SK-N-SH treated with all-trans-retinoic acid at 6 μM for 48 hours (cell line): ENCODE measurements around the gene WSCD2.

Experiments
- ATAC-seq: fragments of 200-7000 bp; cut with Tn5 transposase; 3 replicates; pipeline ENCODE4 v1.9.1; 2020; ENCODE audit warnings: mild to moderate bottlenecking, moderate library complexity
- ARNTL ChIP-seq: fragments of 450-650 bp; formaldehyde crosslinking; IDR thresholded peaks from 2 replicates; pipeline ENCODE4 v1.5.0; 2020; ENCODE audit warnings: low read depth, mild to moderate bottlenecking, moderate library complexity, borderline replicate concordance
- BACH2 ChIP-seq: fragments of 250-450 bp; sonication (Bioruptor Pico); IDR thresholded peaks from 2 replicates; pipeline ENCODE4 v1.9.0; 2021; ENCODE audit warnings: mild to moderate bottlenecking, borderline replicate concordance
- CREB5 ChIP-seq: fragments of 250-450 bp; sonication (Bioruptor Pico); IDR thresholded peaks from 2 replicates; pipeline ENCODE4 v1.5.1; 2020; ENCODE audit warnings: low read depth, mild to moderate bottlenecking, moderate library complexity
- CSDC2 ChIP-seq: fragments of 250-450 bp; sonication (Bioruptor Pico); IDR thresholded peaks from 2 replicates; pipeline ENCODE4 v1.5.0; 2020; ENCODE audit warnings: mild to moderate bottlenecking, moderate library complexity
- CSRNP3 ChIP-seq: fragments of 250-450 bp; sonication (Bioruptor Pico); IDR thresholded peaks from 2 replicates; pipeline ENCODE4 v1.5.1; 2021; ENCODE audit warnings: mild to moderate bottlenecking, moderate library complexity
- ESRRG ChIP-seq: fragments of 250-450 bp; sonication (Bioruptor Pico); IDR thresholded peaks from 2 replicates; pipeline ENCODE4 v1.6.1; 2021; ENCODE audit warnings: mild to moderate bottlenecking
- GLIS3 ChIP-seq: fragments of 250-450 bp; sonication (Bioruptor Pico); IDR thresholded peaks from 2 replicates; pipeline ENCODE4 v1.5.0; 2020; ENCODE audit warnings: mild to moderate bottlenecking, moderate library complexity
- ISL1 ChIP-seq: fragments of 250-450 bp; sonication (Bioruptor Pico); IDR thresholded peaks from 2 replicates; pipeline ENCODE4 v2.1.2; 2022; ENCODE audit warnings: mild to moderate bottlenecking, moderate library complexity
- OSR1 ChIP-seq: fragments of 250-450 bp; sonication (Bioruptor Pico); IDR thresholded peaks from 2 replicates; pipeline ENCODE4 v1.8.0; 2022; ENCODE audit warnings: moderate library complexity, mild to moderate bottlenecking, inconsistent platforms
- PATZ1 ChIP-seq: fragments of 250-450 bp; sonication (Bioruptor Pico); IDR thresholded peaks from 2 replicates; pipeline ENCODE4 v1.8.0; 2020; ENCODE audit warnings: mild to moderate bottlenecking, moderate library complexity, borderline replicate concordance
- POU6F1 ChIP-seq: fragments of 250-450 bp; sonication (Bioruptor Pico); IDR thresholded peaks from 2 replicates; pipeline ENCODE4 v1.8.0; 2021; ENCODE audit warnings: low read depth, mild to moderate bottlenecking, moderate library complexity, borderline replicate concordance
- PPARA ChIP-seq: fragments of 250-450 bp; sonication (Bioruptor Pico); IDR thresholded peaks from 2 replicates; pipeline ENCODE4 v1.5.0; 2020; ENCODE audit warnings: mild to moderate bottlenecking, borderline replicate concordance
- RARB ChIP-seq: fragments of 250-450 bp; sonication (Bioruptor Pico); IDR thresholded peaks from 2 replicates; pipeline ENCODE4 v1.8.0; 2021; ENCODE audit warnings: mild to moderate bottlenecking, moderate library complexity
- SNAI2 ChIP-seq: fragments of 250-450 bp; sonication (Bioruptor Pico); IDR thresholded peaks from 2 replicates; pipeline ENCODE4 v1.5.0; 2020; ENCODE audit warnings: mild to moderate bottlenecking, moderate library complexity
- TCF4 ChIP-seq: fragments of 250-450 bp; sonication (Bioruptor Pico); IDR thresholded peaks from 2 replicates; pipeline ENCODE4 v1.8.0; 2021; ENCODE audit warnings: mild to moderate bottlenecking, moderate library complexity, borderline replicate concordance
- TOX ChIP-seq: fragments of 250-450 bp; sonication (Bioruptor Pico); IDR thresholded peaks from 2 replicates; pipeline ENCODE4 v1.8.0; 2021; ENCODE audit warnings: mild to moderate bottlenecking, moderate library complexity, borderline replicate concordance
- TSHZ2 ChIP-seq: fragments of 250-450 bp; sonication (Bioruptor Pico); IDR thresholded peaks from 2 replicates; pipeline ENCODE4 v1.5.0; 2020; ENCODE audit warnings: mild to moderate bottlenecking, moderate library complexity
- ZC3H10 ChIP-seq: fragments of 250-450 bp; sonication (Bioruptor Pico); IDR thresholded peaks from 2 replicates; pipeline ENCODE4 v1.5.1; 2021; ENCODE audit warnings: mild to moderate bottlenecking, moderate library complexity
- ZFP3 ChIP-seq: fragments of 250-450 bp; sonication (Bioruptor Pico); IDR thresholded peaks from 2 replicates; pipeline ENCODE4 v1.5.0; 2020; ENCODE audit warnings: mild to moderate bottlenecking, moderate library complexity
- ZFP30 ChIP-seq: fragments of 450-650 bp; formaldehyde crosslinking; IDR thresholded peaks from 2 replicates; pipeline ENCODE4 v1.5.0; 2022; ENCODE audit warnings: mild to moderate bottlenecking, moderate library complexity
- ZNF565 ChIP-seq: fragments of 450-650 bp; formaldehyde crosslinking; conservative IDR thresholded peaks from 2 replicates; pipeline ENCODE4 v1.5.0; 2020; ENCODE audit warnings: low read depth, mild to moderate bottlenecking, moderate library complexity
- ZNF70 ChIP-seq: fragments of 450-650 bp; formaldehyde crosslinking; IDR thresholded peaks from 2 replicates; pipeline ENCODE4 v1.5.0; 2020; ENCODE audit warnings: mild to moderate bottlenecking, moderate library complexity
- ZNF8 ChIP-seq: fragments of 450-650 bp; formaldehyde crosslinking; IDR thresholded peaks from 2 replicates; pipeline ENCODE4 v1.5.0; 2020; ENCODE audit warnings: mild to moderate bottlenecking, moderate library complexity

Gene WSCD2

GRCh38 chr12:108107293-108107692 is 21.8 kb upstream of the WSCD2 start:
- TF ChIP-seq ISL1 (no peak), BACH2 (no peak), ZC3H10 (CRISPR knock-in tag) (no peak), TOX (CRISPR knock-in tag) (no peak), ESRRG (CRISPR knock-in tag) (no peak), PPARA (no peak), CREB5 (CRISPR knock-in tag) (no peak), OSR1 (CRISPR knock-in tag) (no peak), ZNF70 (CRISPR knock-in tag) (no peak)
- ATAC-seq: no peak

- ATAC-seq: no peak
- TF ChIP-seq CSRNP3 (CRISPR knock-in tag) (no peak), POU6F1 (CRISPR knock-in tag) (no peak), OSR1 (CRISPR knock-in tag) (no peak), ZNF8 (CRISPR knock-in tag) (no peak), PPARA (no peak), TOX (CRISPR knock-in tag) (no peak), ESRRG (CRISPR knock-in tag) (no peak), BACH2 (no peak), ZNF565 (CRISPR knock-in tag) (no peak), ISL1 (no peak), TCF4 (CRISPR knock-in tag) (no peak), ZC3H10 (CRISPR knock-in tag) (no peak), CSDC2 (CRISPR knock-in tag) (no peak), SNAI2 (CRISPR knock-in tag) (no peak), RARB (CRISPR knock-in tag) (no peak), ZFP3 (CRISPR knock-in tag) (no peak), PATZ1 (CRISPR knock-in tag) (no peak), ARNTL (CRISPR knock-in tag) (no peak), ZFP30 (CRISPR knock-in tag) (no peak)
Observed at GRCh38 chr12:108109504-108109903, 19.6 kb upstream of the WSCD2 start.

GRCh38 chr12:108109954-108110353 is 19.1 kb upstream of the WSCD2 start:
- no peak for TF ChIP-seq CSRNP3 (CRISPR knock-in tag)
- ATAC-seq: no peak

GRCh38 chr12:108110844-108111243 is 18.2 kb upstream of the WSCD2 start:
- ATAC-seq: no peak
- TF ChIP-seq ZFP3 (CRISPR knock-in tag) (no peak), PPARA (no peak), ZC3H10 (CRISPR knock-in tag) (no peak), POU6F1 (CRISPR knock-in tag) (no peak), ZFP30 (CRISPR knock-in tag) (no peak), ZNF70 (CRISPR knock-in tag) (no peak), SNAI2 (CRISPR knock-in tag) (no peak), ZNF8 (CRISPR knock-in tag) (no peak), CREB5 (CRISPR knock-in tag) (no peak), TSHZ2 (no peak), GLIS3 (CRISPR knock-in tag) (no peak), OSR1 (CRISPR knock-in tag) (no peak)
